Loucy (cell line): Measurements from ENCODE around the gene MOV10L1.

ENCODE experiments used
- EZH2phosphoT487 ChIP-seq: fragments of 200-600 bp; IDR thresholded peaks from 2 replicates; pipeline ENCODE4 v1.6.1; 2018; ENCODE audit warnings: antibody characterized with exemption, mild to moderate bottlenecking, moderate library complexity, borderline replicate concordance
- TF ChIP-seq, protein P1 (sequence below): fragments of 200-600 bp; sonication (generic); conservative IDR thresholded peaks from 2 replicates; pipeline ENCODE4 v1.5.1; 2014; ENCODE audit warnings: mild to moderate bottlenecking, antibody characterized with exemption, low read length

DNA sequence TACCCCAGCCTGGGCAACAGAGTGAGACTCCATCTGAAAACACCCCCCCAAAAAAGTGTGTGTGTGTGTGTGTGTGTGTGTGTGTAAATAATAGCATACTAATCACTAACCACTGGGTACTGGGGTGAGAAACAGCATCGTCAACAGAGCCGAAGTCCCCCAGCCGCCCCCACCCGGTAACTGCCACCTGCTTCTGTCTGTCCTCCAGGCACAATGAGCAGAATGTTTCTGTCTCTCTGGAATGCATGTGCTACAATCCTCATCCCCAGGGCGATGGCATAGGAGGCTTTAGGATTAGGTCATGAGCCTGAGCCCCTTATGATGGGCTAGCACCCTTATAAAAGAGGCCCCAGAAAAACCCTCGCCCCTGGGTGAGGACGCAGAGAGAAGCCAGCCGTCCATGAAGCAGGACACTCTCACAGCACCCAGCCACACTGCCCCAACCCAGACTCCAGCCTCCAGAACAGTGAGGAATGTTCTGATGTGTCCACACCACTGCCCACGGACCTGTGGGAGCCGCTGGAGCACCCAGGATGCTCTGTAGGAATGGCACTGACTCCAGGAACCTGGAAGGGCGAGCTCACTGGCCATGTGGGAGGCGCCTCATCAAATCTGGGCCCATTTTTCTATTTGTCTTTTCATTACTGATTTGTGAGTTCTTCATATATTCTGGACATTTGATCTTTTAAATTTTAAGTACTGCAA is 41.6 kb upstream of the MOV10L1 start:
- TF ChIP-seq, protein P1, sequence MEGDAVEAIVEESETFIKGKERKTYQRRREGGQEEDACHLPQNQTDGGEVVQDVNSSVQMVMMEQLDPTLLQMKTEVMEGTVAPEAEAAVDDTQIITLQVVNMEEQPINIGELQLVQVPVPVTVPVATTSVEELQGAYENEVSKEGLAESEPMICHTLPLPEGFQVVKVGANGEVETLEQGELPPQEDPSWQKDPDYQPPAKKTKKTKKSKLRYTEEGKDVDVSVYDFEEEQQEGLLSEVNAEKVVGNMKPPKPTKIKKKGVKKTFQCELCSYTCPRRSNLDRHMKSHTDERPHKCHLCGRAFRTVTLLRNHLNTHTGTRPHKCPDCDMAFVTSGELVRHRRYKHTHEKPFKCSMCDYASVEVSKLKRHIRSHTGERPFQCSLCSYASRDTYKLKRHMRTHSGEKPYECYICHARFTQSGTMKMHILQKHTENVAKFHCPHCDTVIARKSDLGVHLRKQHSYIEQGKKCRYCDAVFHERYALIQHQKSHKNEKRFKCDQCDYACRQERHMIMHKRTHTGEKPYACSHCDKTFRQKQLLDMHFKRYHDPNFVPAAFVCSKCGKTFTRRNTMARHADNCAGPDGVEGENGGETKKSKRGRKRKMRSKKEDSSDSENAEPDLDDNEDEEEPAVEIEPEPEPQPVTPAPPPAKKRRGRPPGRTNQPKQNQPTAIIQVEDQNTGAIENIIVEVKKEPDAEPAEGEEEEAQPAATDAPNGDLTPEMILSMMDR = no peak
- TF ChIP-seq EZH2phosphoT487 = no peak
